ENCODE results near the gene IFT122.

The IFT122 gene

DNA sequence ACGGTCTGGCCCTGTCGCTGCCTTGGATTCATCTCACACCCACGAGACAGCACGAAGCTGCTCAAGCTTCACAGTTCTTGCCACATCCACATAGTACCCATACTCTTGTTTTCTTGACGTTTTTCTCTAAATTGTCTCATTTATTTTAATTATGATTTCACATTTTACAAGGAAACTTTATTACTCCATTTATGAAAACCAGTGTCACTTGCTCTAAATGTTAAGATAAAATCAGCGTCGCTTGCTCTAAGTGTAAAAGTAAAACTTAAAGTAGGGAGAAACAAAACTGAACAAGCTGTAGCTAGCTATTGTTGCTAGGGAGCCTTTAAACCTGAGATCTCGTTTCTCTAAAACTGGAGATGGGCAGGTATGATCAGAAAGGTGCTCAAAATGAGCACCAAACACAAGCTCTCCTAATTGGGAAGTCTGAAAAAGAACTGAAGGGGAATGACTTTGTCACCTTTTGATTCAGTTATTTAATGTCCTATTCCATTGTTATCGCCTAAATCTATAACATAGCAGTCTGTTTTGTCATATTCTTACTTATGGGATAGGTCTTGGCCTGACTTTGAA lies 680 bp downstream of the IFT122 start:
- DNase-seq = no peak

GRCh38 chr3:129441215-129441614 lies 1.2 kb downstream of the IFT122 start:
- DNase-seq = no peak

- DNase-seq = no peak
Observed at GRCh38 chr3:129441782-129442181, 1.8 kb downstream of the IFT122 start.

DNA sequence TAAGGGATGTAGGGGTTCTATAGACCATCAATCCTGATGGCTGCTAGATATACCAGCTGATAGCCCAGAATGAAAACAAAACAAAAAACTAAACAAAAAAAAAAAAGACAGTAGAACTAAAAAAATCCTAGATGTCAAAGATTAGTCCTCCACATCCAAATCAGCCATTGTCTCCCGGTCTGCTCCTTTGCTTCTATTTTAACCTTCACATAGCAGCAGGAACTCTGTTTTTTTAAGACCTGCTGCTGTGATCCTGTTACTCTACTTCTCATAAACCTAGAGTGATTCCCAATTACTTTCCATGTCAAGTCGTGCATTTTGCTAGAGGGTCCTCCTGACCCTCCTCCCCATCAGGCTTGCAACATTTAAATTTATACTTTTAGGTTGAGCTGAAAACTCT lies 2.5 kb downstream of the IFT122 start:
- no peak for DNase-seq

- DNase-seq = no peak
Observed at GRCh38 chr3:129442947-129443346, 2.9 kb downstream of the IFT122 start.

DNA sequence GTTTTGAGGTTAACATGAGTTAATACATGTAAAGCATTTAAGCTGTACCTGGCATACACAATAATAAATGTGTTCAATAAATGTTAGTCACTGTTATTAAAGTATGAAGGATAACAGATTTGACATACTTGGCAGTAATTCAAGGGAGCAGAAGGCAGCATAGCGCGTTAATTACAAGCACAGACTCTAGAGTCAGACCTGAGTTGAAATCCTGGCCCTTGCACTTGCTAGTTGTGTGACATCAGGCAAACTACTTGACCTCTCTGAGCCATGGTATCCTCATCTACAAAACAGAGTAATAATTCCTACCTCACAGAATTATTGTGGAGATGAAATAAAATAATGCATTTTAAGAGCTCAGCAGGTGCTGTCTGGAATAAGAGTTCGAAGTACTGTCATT lies 5.4 kb downstream of the IFT122 start:
- DNase-seq = no peak

DNA sequence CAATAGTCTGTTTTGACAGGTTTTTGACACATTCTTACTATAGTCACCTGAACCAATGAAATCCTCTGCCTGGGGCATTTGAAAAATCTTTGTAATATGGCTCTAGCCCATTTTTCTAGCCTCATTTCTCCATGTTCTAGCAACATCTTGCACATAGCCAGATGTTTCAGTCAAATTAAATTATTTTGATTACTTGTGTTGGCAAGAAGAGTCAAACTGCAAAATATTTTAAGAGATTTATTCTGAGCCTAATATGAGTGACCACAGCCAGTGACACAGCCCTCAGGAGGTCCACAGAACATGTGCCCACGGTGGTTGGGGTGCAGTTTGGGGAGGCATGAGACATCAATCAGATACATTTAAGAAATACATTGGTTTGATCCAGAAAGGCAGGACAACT lies 6.9 kb downstream of the IFT122 start:
- no peak for DNase-seq

- no peak for DNase-seq
Observed at GRCh38 chr3:129448186-129448895, 8.3 kb downstream of the IFT122 start.

DNA sequence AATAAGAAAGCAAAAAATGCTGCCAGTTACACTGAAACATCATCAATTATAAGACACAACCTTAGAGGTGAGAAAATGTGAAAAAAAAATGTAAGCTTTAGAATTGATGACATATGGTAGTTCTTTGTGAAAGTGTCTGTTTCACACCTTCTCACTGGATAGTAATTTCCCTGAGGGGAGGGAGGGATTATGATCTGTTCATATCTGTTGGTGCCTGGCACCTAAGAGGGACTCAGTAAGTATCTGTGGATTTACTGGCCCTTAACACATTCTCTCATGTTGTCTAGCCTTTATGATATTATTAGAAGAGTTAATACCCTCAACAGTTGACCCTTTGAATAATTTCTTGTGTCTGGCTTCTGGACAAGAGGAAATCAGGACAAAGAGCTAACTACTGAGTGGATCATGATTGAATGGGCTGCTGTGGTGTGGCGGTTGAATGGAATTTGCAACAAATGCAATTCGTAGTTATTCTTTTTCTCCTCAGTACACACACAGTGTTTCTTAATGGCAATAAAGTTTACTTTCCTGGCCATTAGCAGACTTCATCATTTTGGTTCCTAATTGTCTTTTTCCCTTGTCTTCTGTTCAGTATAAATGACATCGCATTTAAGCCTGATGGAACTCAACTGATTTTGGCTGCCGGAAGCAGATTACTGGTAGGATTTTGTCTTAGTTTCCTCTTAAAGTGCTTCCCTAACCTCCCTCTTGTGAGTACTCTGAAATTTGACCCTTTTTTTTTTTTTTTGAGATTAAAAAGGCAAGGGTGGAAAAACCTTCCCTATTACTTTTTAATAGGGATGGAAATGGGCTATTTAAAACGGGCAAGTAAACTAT lies 9.5 kb downstream of the IFT122 start:
- no peak for DNase-seq

- DNase-seq = no peak
Observed at GRCh38 chr3:129453732-129454131, 13.7 kb downstream of the IFT122 start.

DNA sequence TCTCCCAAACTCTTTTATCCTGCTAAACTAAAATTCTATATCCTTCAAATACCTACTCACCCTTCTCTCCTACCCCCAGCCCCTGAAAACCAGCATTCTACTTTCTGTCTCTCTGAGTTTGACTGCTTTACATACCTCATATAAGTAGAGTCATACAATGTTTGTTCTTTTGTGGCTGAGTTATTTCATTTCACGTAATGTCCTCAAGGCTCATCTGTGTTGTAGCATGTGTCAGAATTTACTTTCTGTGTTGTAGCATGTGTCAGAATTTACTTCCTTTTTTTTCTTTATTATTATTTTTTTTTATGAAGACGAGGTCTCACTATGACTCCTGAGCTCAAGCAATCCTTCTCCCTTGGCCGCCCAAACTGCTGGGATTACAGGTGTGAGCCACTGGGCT lies 20.1 kb downstream of the IFT122 start:
- DNase-seq = no peak

DNA sequence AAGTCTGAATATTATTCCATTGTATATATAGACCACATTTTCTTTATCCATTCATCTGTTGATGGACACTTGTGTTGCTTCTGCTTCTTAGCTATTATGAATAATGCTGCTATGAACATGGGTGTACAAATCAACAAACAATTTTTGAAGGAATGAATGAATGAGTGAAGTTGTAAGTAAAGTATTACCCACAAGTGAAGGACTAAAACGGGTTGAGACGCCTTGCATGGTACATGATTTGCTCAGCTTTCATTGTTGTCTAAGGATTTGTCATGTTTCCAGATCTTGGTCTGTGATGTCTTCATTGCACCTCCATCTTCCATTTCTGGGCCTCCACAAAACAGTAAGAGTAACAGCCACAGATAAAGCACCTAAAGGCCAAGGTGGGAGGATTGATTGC lies 20.5 kb downstream of the IFT122 start:
- no peak for DNase-seq

DNA sequence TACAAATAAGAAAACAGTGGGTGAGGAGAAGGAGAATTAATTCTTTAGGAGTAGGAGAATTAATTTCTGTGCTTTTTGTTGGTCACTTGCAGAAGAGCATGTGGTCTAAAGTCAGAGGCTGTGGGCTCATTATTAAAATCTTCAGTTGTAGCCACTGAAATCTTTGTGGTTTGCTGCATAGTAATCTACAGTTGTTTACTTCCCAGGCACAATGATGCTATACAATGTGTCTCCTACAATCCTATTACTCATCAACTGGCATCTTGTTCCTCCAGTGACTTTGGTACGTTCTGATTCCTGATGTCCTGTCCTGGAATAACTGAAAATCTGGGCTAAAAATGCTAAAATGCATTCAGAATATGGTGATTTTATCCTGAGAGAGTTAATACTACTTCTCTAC lies 21.0 kb downstream of the IFT122 start:
- DNase-seq = no peak

DNA sequence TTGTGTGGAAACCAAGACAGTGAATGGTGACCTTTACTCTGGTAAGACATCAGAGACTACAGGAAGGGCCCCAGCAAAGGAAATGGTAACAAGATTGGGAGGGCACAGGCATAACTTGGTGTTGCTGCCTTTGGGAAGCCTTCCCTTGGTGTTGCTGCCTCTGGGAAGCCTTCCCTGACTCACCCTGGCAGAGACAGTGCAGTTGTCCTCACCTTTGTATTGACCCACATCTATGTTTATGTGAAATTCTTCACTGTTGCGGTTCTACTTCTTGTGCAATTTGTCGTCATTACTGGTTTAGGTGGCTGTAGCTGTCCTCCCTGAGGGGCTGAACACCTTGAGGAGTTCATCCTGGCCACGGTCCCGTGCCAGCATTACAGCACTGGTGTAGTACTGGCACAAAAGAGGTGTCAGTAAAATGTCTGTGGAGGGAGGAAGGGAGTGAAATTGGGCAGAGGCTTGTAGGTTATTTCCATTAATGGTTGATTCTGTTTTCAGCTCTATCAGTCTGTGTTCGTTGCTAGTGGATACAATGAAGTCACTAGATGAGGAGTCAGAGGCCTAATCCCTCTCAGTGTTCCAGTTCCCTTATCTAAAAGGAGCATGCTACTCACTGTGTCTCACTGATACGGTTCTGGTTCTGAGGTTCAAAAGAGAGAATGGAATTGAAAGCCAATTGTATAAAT lies 21.6 kb downstream of the IFT122 start:
- DNase-seq = no peak

GRCh38 chr3:129462361-129462968 lies 22.4 kb downstream of the IFT122 start:
- no peak for DNase-seq

- no peak for DNase-seq
Observed at GRCh38 chr3:129463094-129463493, 23.1 kb downstream of the IFT122 start.

GRCh38 chr3:129463716-129464115 lies 23.7 kb downstream of the IFT122 start:
- no peak for DNase-seq

GRCh38 chr3:129467932-129468331 lies 27.9 kb downstream of the IFT122 start:
- DNase-seq = no peak

- DNase-seq = no peak
Observed at GRCh38 chr3:129469026-129469425, 29.0 kb downstream of the IFT122 start.

- no peak for DNase-seq
Observed at GRCh38 chr3:129470861-129471260, 30.8 kb downstream of the IFT122 start.

DNA sequence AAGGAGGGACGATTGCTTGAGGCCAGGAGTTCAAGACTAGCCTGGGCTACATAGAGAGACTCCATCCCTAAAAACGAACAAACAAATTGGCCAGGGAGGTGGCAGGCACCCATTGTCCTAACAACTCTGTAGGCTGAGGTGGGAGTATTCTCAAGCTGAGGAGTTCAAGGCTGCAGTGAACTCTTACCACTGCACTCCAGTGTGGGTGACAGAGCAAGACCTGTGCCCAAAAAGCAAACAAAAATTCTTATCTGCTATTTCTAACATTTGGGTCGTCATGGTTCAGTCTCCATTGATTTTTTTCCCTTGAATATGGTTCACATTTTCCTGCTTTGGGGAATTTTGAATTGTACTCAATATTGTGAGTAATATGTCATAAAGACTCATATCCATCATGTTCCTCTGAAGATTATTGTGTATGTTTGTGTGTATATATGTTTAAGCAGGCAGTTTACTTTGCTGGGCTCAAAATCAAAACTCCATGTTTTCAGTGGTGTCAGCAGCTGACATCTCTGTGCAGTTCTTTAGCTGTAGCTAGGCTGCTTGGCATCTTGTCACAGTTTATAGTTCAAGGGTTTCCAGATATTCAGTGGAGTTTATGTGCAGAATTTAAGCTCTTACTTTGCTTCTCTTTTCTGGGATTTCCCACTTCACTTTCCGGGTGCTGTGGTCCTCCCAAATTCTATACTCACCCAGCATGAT lies 33.2 kb downstream of the IFT122 start:
- DNase-seq = no peak

- DNase-seq = no peak
Observed at GRCh38 chr3:129473769-129474152, 33.7 kb downstream of the IFT122 start.
